PC-9 (cell line): ENCODE results near the gene TTC39C.

Experiments used
- EZH2 ChIP-seq: fragments of 200-600 bp; sonication (generic); IDR thresholded peaks from 2 replicates; pipeline ENCODE4 v1.8.0; 2017; ENCODE audit warnings: antibody characterized with exemption, low read depth
- TF ChIP-seq, protein P1 (sequence below): fragments of 200-600 bp; sonication (generic); conservative IDR thresholded peaks from 2 replicates; pipeline ENCODE4 v1.6.1; 2017; ENCODE audit warnings: mixed run types, antibody characterized with exemption, mild to moderate bottlenecking, moderate library complexity

DNA sequence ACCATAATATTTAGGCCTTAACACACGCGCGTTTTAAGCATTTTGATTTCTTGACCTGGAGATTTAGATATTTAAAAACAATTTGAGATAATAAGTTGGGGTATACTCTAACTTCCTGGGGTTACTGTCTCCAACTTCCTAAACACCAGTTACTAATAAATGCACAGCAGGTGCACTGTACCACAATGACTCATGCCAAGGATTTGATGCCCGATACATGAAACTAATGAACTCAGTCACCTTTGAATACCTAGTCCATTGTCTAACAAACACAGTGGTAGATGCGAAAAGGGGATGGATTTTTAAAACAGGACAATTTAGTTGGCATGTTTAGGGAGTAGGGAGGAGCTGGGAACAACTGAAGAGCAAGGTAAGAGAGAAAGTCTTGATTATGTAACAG is 145.5 kb downstream of the TTC39C start:
- TF ChIP-seq, protein P1, sequence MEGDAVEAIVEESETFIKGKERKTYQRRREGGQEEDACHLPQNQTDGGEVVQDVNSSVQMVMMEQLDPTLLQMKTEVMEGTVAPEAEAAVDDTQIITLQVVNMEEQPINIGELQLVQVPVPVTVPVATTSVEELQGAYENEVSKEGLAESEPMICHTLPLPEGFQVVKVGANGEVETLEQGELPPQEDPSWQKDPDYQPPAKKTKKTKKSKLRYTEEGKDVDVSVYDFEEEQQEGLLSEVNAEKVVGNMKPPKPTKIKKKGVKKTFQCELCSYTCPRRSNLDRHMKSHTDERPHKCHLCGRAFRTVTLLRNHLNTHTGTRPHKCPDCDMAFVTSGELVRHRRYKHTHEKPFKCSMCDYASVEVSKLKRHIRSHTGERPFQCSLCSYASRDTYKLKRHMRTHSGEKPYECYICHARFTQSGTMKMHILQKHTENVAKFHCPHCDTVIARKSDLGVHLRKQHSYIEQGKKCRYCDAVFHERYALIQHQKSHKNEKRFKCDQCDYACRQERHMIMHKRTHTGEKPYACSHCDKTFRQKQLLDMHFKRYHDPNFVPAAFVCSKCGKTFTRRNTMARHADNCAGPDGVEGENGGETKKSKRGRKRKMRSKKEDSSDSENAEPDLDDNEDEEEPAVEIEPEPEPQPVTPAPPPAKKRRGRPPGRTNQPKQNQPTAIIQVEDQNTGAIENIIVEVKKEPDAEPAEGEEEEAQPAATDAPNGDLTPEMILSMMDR, result no peak
- TF ChIP-seq EZH2, result no peak
